MCF 10A (cell line): Measurements from ENCODE around the gene DMRT1. TPM values are rescaled to one million over a fixed set of nuclear protein-coding genes. Genes with fewer than 3 reads are reported as not detected.
"Not testable (repeated sequence)": the region's sequence is repeated elsewhere in the genome, so short reads cannot be mapped to it uniquely, and the experiment has no call there.

Source experiments
- BruUV-seq: library from RNA; stranded (reverse); fragments of 400-500 nt; replicated peaks from 2 replicates; lab custom pipeline; 2021; lab: Mats Ljungman, UMichigan
- CTCF ChIA-PET: fragments of 300-600 bp; sonication (Branson Sonifier 250); formaldehyde crosslinking; extraction: SDS; loops from one replicate; lab custom pipeline; 2021; ENCODE audit warnings: antibody characterized with exemption, inconsistent platforms; lab: Yijun Ruan, JAX
- POLR2A ChIA-PET: fragments of 300-600, 350-650 bp; sonication (Branson Sonifier 250); formaldehyde crosslinking; extraction: SDS; loops from one replicate; lab custom pipeline; 2020; ENCODE audit warnings: antibody characterized with exemption, inconsistent platforms; lab: Yijun Ruan, JAX
- DNase-seq: peaks from one replicate; pipeline ENCODE4 v3.0.0-alpha.2; 2018; ENCODE audit not compliant: unreplicated experiment
- H3K27ac Mint-ChIP-seq: one replicate; pipeline ENCODE4 v1.8.0; 2022; ENCODE audit warnings: mild to moderate bottlenecking, low read depth, mixed read lengths; ENCODE audit not compliant: unreplicated experiment
- H3K27me3 Mint-ChIP-seq: one replicate; pipeline ENCODE4 v1.8.0; 2022; ENCODE audit warnings: mixed read lengths; ENCODE audit not compliant: insufficient read depth, unreplicated experiment
- H3K36me3 Mint-ChIP-seq: one replicate; pipeline ENCODE4 v1.8.0; 2022; ENCODE audit warnings: mild to moderate bottlenecking, moderate library complexity, mixed read lengths; ENCODE audit not compliant: insufficient read depth, unreplicated experiment
- H3K4me1 Mint-ChIP-seq: one replicate; pipeline ENCODE4 v1.8.0; 2022; ENCODE audit warnings: mixed read lengths; ENCODE audit not compliant: insufficient read depth, unreplicated experiment
- H3K4me3 Mint-ChIP-seq: one replicate; pipeline ENCODE4 v1.8.0; 2022; ENCODE audit warnings: mild to moderate bottlenecking, moderate library complexity, mixed read lengths; ENCODE audit not compliant: unreplicated experiment
- H3K9me3 Mint-ChIP-seq: one replicate; pipeline ENCODE4 v1.8.0; 2022; ENCODE audit warnings: mixed read lengths; ENCODE audit not compliant: unreplicated experiment
- intact Hi-C: fragments of 100-400 bp; cut with micrococcal nuclease; formaldehyde crosslinking; loops from 2 replicates; pipeline ENCODE4 v1.14.1; 2022
- total RNA-seq: library from RNA; stranded (reverse); gene quantifications from 2 replicates; pipeline ENCODE4 v1.2.3, GENCODE V29; 2022
- TF ChIP-seq, protein P1 (sequence below): fragments of 200-600 bp; IDR thresholded peaks from one replicate; pipeline ENCODE4 v1.8.0; 2022; ENCODE audit warnings: antibody characterized with exemption, mild to moderate bottlenecking; ENCODE audit not compliant: unreplicated experiment

Gene DMRT1
- total RNA-seq, 1 experiment from 2014 or later, result not detected

GRCh38 chr9:908536-909205 is 67.2 kb downstream of the DMRT1 start:
- H3K27me3 Mint-ChIP-seq, result peaks cover 49% of the 10 kb centered on the region
- ChIA-PET POLR2A (interaction anchor here (1.2 to 1.6 kb wide), 2 partner anchors 9 to 18 kb away, joined by 4 to 5 read pairs; no protein-coding TSS in a partner anchor), CTCF (interaction anchor here (0.5 to 2.8 kb wide), 6 partner anchors 9 to 712 kb away, joined by 3 to 9 read pairs (median 4); no protein-coding TSS in a partner anchor)
- no TSS peak for BruUV-seq
- intact Hi-C loops, result no loop called here
- no peaks in the 10 kb centered on the region for H3K36me3 Mint-ChIP-seq
- TF ChIP-seq, protein P1, sequence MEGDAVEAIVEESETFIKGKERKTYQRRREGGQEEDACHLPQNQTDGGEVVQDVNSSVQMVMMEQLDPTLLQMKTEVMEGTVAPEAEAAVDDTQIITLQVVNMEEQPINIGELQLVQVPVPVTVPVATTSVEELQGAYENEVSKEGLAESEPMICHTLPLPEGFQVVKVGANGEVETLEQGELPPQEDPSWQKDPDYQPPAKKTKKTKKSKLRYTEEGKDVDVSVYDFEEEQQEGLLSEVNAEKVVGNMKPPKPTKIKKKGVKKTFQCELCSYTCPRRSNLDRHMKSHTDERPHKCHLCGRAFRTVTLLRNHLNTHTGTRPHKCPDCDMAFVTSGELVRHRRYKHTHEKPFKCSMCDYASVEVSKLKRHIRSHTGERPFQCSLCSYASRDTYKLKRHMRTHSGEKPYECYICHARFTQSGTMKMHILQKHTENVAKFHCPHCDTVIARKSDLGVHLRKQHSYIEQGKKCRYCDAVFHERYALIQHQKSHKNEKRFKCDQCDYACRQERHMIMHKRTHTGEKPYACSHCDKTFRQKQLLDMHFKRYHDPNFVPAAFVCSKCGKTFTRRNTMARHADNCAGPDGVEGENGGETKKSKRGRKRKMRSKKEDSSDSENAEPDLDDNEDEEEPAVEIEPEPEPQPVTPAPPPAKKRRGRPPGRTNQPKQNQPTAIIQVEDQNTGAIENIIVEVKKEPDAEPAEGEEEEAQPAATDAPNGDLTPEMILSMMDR, result no peak
- H3K4me3 Mint-ChIP-seq, result no peak overlapping the region
- H3K4me1 Mint-ChIP-seq, result no peaks in the 10 kb centered on the region
- DNase-seq, result no peak
- no peaks in the 10 kb centered on the region for H3K9me3 Mint-ChIP-seq
- H3K27ac Mint-ChIP-seq, result no peak overlapping the region

DNA sequence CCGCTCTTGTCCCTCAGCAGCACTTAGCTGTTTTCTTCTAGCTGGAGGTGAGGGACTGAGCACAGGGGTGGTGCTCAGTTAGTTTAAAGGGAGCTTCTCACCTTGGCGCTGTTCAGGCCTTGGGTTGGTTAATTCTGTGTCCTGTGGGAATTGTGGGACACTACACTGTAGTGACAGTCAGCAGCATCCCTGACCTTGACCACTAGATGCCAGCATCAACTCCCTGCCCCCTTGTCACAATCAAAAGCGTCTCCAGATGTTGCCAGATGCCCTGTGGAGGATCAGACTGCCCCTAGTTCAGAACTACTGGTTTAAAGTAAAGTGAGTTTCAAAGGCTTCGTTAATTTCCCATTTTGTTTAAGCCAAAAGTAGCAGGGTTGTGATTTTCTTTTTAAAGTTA is 69.5 kb downstream of the DMRT1 start:
- intact Hi-C loops, result no loop called here
- Mint-ChIP-seq H3K27ac (no peak overlapping the region), H3K36me3 (no peaks in the 10 kb centered on the region), H3K4me3 (no peak overlapping the region), H3K27me3 (peaks cover 33% of the 10 kb centered on the region), H3K9me3 (no peaks in the 10 kb centered on the region), H3K4me1 (no peaks in the 10 kb centered on the region)
- ChIA-PET POLR2A (interaction anchor here (0.6 kb wide), 1 partner anchor 10 kb away, joined by 3 read pairs; no protein-coding TSS in a partner anchor), CTCF (interaction anchor here (0.6 to 1.1 kb wide), 4 partner anchors 13 to 821 kb away, joined by 3 to 5 read pairs (median 4); no protein-coding TSS in a partner anchor)
- BruUV-seq, result no TSS peak
- TF ChIP-seq, protein P1, result no peak
- DNase-seq, result no peak

GRCh38 chr9:912776-913175 is 71.3 kb downstream of the DMRT1 start:
- BruUV-seq, result no TSS peak
- POLR2A ChIA-PET, result no interaction called here
- Mint-ChIP-seq H3K4me3 (no peak overlapping the region), H3K27me3 (peaks cover 17% of the 10 kb centered on the region), H3K27ac (no peak overlapping the region), H3K36me3 (no peaks in the 10 kb centered on the region), H3K9me3 (no peaks in the 10 kb centered on the region), H3K4me1 (no peaks in the 10 kb centered on the region)
- DNase-seq, result no peak
- CTCF ChIA-PET, result no interaction called here
- intact Hi-C loops, result no loop called here
- TF ChIP-seq, protein P1, result no peak

GRCh38 chr9:913526-913925 is 72.0 kb downstream of the DMRT1 start:
- intact Hi-C loops, H3K4me1 Mint-ChIP-seq, H3K27me3 Mint-ChIP-seq, POLR2A ChIA-PET, H3K9me3 Mint-ChIP-seq, H3K4me3 Mint-ChIP-seq, H3K36me3 Mint-ChIP-seq, BruUV-seq, DNase-seq, H3K27ac Mint-ChIP-seq: not testable (repeated sequence)
- CTCF ChIA-PET, result interaction anchor here (1.0 to 1.4 kb wide), 2 partner anchors 16 to 20 kb away, joined by 4 to 5 read pairs; no protein-coding TSS in a partner anchor
